Parathyroid adenoma (tissue), 2 donors: ENCODE measurements around the gene TMCO4.
A peak's percentile ranks its signal among the peaks of the same experiment; 100 is the strongest.
"Not testable (repeated sequence)": the region's sequence is repeated elsewhere in the genome, so short reads cannot be mapped to it uniquely, and the experiment has no call there.

Source experiments
- H2AFZ ChIP-seq: fragments of 300-600 bp; sonication (generic); one replicate; pipeline ENCODE4 v1.7.0; 2017; ENCODE audit warnings: antibody characterized with exemption, mild to moderate bottlenecking
- H3K27ac ChIP-seq: fragments of 300-600 bp; sonication (generic); one replicate; pipeline ENCODE4 v1.7.0; 2017
- H3K27me3 ChIP-seq: fragments of 300-600 bp; sonication (generic); one replicate; pipeline ENCODE4 v1.7.0; 2017; ENCODE audit warnings: low read length; ENCODE audit not compliant: control insufficient read depth, insufficient read depth
- H3K36me3 ChIP-seq: fragments of 300-600 bp; sonication (generic); one replicate; pipeline ENCODE4 v1.7.0; 2017; ENCODE audit warnings: low read length; ENCODE audit not compliant: control insufficient read depth, insufficient read depth
- H3K4me1 ChIP-seq: fragments of 300-600 bp; sonication (generic); one replicate; pipeline ENCODE4 v1.7.0; 2017; ENCODE audit warnings: control low read depth
- H3K4me2 ChIP-seq: fragments of 300-600 bp; sonication (generic); one replicate; pipeline ENCODE4 v1.7.0; 2017; ENCODE audit warnings: low read length
- H3K4me3 ChIP-seq: fragments of 300-600 bp; sonication (generic); one replicate; pipeline ENCODE4 v1.7.0; 2017; ENCODE audit warnings: low read depth, low read length
- H3K79me2 ChIP-seq: fragments of 300-600 bp; sonication (generic); one replicate; pipeline ENCODE4 v1.7.0; 2017; ENCODE audit warnings: control low read depth
- H3K9ac ChIP-seq: fragments of 300-600 bp; sonication (generic); one replicate; pipeline ENCODE4 v1.7.0; 2017; ENCODE audit warnings: mild to moderate bottlenecking
- H3K9me3 ChIP-seq: fragments of 300-600 bp; sonication (generic); one replicate; pipeline ENCODE4 v1.7.0; 2017; ENCODE audit warnings: low read length; ENCODE audit not compliant: control insufficient read depth
- CTCF ChIP-seq: fragments of 300-600 bp; sonication (generic); IDR thresholded peaks from one replicate; pipeline ENCODE4 v1.7.0; 2017; ENCODE audit warnings: antibody characterized with exemption, mild to moderate bottlenecking
- donor health status: primary hyperparathyroidism.

TMCO4 gene

GRCh38 chr1:19637606-19638005 lies 162.1 kb downstream of the TMCO4 start:
- H3K27me3 ChIP-seq = no peaks in the 10 kb centered on the region
- H3K27ac ChIP-seq = no peak overlapping the region
- H3K79me2 ChIP-seq = no peaks in the 10 kb centered on the region
- no peak overlapping the region for H2AFZ ChIP-seq
- H3K36me3 ChIP-seq = no peaks in the 10 kb centered on the region
- H3K4me1 ChIP-seq = peaks cover 9% of the 10 kb centered on the region
- no peak overlapping the region for H3K4me3 ChIP-seq
- no peak for TF ChIP-seq CTCF
- no peak overlapping the region for H3K9ac ChIP-seq
- H3K9me3 ChIP-seq = no peaks in the 10 kb centered on the region
- H3K4me2 ChIP-seq = no peak overlapping the region

DNA sequence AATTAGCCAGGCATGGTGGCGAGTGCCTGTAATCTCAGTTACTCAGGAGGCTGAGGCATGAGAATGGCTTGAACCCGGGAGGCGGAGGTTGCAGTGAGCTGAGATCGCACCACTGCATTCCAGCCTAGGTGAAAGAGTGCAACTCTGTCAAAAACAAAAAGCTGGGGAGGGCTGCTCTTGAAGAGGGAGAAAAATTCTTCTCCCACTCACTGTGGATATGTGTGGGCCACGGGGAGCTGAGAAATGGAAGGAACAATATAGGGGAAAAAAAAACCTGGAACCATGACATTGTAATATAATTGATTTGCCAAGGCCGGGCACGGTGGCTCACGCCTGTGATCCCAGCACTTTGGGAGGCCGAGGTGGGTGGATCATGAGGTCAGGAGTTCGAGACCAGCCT lies 163.0 kb downstream of the TMCO4 start:
- H3K9ac ChIP-seq, H3K36me3 ChIP-seq, H3K79me2 ChIP-seq, H2AFZ ChIP-seq, H3K4me2 ChIP-seq, H3K4me3 ChIP-seq, H3K27me3 ChIP-seq, H3K9me3 ChIP-seq, H3K4me1 ChIP-seq: not testable (repeated sequence)
- peak overlapping the region; percentile 84 for H3K27ac ChIP-seq

DNA sequence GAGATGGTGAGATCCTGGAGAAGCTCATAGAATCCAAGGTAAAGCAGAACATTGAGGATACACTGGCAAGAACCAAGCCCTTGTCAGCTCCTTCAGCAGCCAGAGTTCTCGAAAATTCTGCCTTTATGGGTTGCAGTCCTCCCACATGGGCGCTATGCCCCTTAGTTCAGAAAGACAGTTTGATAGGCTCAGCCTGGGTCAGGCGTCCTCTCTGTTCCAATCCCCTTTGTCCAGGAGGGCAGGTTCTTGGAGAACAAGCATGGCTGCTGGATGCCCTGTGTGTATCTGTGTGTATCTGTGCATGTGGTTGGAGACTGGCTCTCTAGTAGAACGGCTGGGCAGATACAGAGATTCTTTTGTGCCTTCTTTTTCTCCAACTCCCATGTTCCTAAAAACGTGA lies 163.7 kb downstream of the TMCO4 start:
- H3K27ac ChIP-seq = peak overlapping the region; percentile 84
- no peaks in the 10 kb centered on the region for H3K27me3 ChIP-seq
- H2AFZ ChIP-seq = peak overlapping the region; percentile 51
- H3K79me2 ChIP-seq = no peaks in the 10 kb centered on the region
- no peak overlapping the region for H3K4me3 ChIP-seq
- peak overlapping the region; percentile 34 for H3K4me2 ChIP-seq
- H3K36me3 ChIP-seq = no peaks in the 10 kb centered on the region
- H3K9ac ChIP-seq = no peak overlapping the region
- H3K4me1 ChIP-seq = peaks cover 9% of the 10 kb centered on the region
- H3K9me3 ChIP-seq = no peaks in the 10 kb centered on the region
- TF ChIP-seq CTCF = no peak

- Histone ChIP-seq H3K9ac (no peak overlapping the region), H3K4me2 (peak overlapping the region; percentile 34), H3K79me2 (no peaks in the 10 kb centered on the region), H3K27ac (peak overlapping the region; percentile 84), H2AFZ (peak overlapping the region; percentile 51), H3K9me3 (no peaks in the 10 kb centered on the region), H3K4me1 (peaks cover 9% of the 10 kb centered on the region), H3K36me3 (no peaks in the 10 kb centered on the region), H3K27me3 (no peaks in the 10 kb centered on the region), H3K4me3 (no peak overlapping the region)
- TF ChIP-seq CTCF = no peak
Measured at GRCh38 chr1:19635646-19636045, 164.1 kb downstream of the TMCO4 start.

DNA sequence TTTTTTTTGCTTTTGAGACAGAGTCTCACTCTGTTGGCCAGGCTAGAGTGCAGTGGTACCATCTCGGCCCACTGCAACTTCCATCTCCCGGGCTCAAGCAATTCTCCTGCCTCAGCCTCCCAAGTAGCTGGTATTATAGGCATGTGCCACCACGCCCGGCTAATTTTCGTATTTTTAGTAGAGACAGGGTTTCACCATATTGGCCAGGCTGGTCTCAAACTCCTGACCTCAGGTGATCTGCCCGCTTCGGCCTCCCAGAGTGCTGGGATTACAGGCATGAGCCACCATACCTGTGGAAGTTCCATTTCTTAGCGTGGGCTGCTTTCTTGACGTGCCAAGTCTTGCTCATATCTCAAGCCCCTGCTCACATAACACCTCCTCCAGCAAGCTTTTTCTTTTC lies 164.7 kb downstream of the TMCO4 start:
- H3K4me1 ChIP-seq, H3K36me3 ChIP-seq, H3K4me3 ChIP-seq, H3K79me2 ChIP-seq, H3K9ac ChIP-seq, H3K4me2 ChIP-seq, H3K9me3 ChIP-seq, H2AFZ ChIP-seq, H3K27me3 ChIP-seq: not testable (repeated sequence)
- H3K27ac ChIP-seq = peak overlapping the region; percentile 29

DNA sequence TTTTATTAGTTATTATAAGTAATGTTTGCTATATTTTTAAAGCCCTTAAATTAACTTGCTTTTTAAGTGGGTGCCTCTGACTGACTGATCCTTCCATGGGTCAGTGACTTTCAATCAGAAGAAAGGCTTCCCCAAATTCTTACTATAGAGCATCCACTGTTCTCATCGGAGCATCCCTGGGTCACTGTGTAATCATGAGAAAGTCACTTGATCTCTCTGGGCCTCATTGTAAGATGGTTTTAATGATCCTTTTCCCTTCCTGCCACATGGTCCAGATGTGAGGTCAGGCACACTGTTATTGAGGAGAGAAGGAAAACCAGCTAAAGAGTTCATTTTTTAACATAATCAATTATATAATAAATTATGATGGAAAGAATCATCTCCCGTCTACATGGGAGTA lies 166.6 kb downstream of the TMCO4 start:
- Histone ChIP-seq H3K4me3 (no peak overlapping the region), H2AFZ (no peak overlapping the region), H3K4me2 (no peak overlapping the region), H3K27ac (no peak overlapping the region), H3K79me2 (no peaks in the 10 kb centered on the region), H3K4me1 (peaks cover 6% of the 10 kb centered on the region), H3K9ac (no peak overlapping the region), H3K36me3 (no peaks in the 10 kb centered on the region), H3K27me3 (no peaks in the 10 kb centered on the region), H3K9me3 (no peaks in the 10 kb centered on the region)
- no peak for TF ChIP-seq CTCF
